Retinal pigment epithelial cell (primary cell): ENCODE results near the gene CAMSAP3.

Experiments used
- DNase-seq: peaks from one replicate; pipeline ENCODE4 v3.0.0-alpha.2; 2010; ENCODE audit warnings: low read depth
- H3K4me3 ChIP-seq: 2 replicates; pipeline ENCODE4 v1.5.1; 2011; ENCODE audit warnings: mild to moderate bottlenecking, low read length, control low read depth, moderate library complexity
- CTCF ChIP-seq: conservative IDR thresholded peaks from 2 replicates; pipeline ENCODE4 v1.5.1; 2011; ENCODE audit warnings: low read depth, low read length, control low read depth, inconsistent platforms

The CAMSAP3 gene

GRCh38 chr19:7632340-7633203, 36.9 kb downstream of the CAMSAP3 start:
- no peak overlapping the region for H3K4me3 ChIP-seq
- no peak for DNase-seq
- no peak for TF ChIP-seq CTCF

DNA sequence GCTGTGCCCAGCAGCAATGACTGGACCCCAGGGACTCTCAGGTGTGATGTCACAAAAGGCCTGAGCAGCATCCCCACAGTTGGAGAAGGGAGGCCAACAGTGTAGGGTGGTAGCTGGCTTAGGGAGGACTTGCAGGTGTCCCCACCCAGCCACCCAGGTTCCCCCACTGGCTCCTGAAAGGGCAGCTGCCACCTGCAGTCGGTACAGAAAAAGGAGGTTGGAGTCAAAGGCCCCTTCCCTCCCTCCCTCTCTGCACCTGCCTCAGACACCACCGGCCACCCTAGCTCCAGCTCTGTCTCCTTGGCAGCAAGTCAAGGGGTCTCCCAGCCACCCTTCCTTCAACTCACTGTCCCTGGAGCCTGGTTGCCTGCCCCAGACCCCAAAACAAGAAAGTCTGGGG, 38.0 kb downstream of the CAMSAP3 start, which contains the start of gene PCP2:
Gene PCP2 (minus strand): TSS at position 22 of the 400 bp plus-strand sequence. CDS start 262 bp downstream, outside the sequence.
- no peak for TF ChIP-seq CTCF

GRCh38 chr19:7635670-7636069, 40.0 kb downstream of the CAMSAP3 start:
- DNase-seq, result no peak
- no peak overlapping the region for H3K4me3 ChIP-seq
- TF ChIP-seq CTCF, result no peak

More for the DNA sequence above, 38.0 kb downstream of the CAMSAP3 start, which contains the start of gene PCP2:
- no peak for DNase-seq
- no peak within 1 kb of the TSS for H3K4me3 ChIP-seq

GRCh38 chr19:7636317-7636690, 40.6 kb downstream of the CAMSAP3 start:
- TF ChIP-seq CTCF, result no peak
- peak overlapping the region; percentile 71 for H3K4me3 ChIP-seq
- DNase-seq, result no peak

DNA sequence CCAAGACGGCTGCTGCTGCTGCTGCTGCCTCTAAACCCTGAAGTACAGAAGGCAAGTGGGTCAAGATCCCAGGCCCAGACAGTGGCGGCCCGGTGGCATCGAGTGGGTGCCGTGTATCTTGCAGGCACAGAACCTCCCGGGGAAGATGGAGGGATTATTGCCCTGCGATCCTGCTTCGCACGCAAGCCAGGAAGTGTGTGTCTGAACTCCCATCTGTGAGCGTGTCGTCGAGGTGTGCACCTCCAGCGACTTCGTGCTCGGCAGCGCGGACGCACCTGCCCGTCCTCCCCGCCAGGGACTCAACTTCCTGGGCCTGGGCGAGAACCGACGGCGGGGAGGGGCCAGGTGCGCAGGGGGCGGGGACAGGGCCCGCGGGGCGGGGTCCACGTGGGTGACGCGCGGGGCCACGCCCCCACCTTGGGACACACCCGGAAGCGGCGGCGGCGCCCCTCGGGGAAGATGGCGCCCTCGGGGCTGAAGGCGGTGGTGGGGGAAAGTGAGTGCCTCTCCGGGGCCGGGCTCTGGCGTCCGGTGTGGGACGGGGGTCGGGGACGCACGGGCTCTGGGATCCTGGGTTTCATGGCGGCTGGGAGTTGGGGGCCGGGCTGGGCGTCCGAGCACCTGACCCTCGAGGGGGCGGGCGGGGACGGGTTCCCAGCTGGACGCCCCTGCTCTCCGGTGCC, 41.2 kb downstream of the CAMSAP3 start, which contains the start of gene STXBP2:
Gene STXBP2 (plus strand): TSS at position 420 of the 683 bp plus-strand sequence. CDS start 40 bp downstream, at position 460.
- TF ChIP-seq CTCF, result no peak
- DNase-seq, result no peak
- peak within 1 kb of the TSS; percentile 71 for H3K4me3 ChIP-seq

DNA sequence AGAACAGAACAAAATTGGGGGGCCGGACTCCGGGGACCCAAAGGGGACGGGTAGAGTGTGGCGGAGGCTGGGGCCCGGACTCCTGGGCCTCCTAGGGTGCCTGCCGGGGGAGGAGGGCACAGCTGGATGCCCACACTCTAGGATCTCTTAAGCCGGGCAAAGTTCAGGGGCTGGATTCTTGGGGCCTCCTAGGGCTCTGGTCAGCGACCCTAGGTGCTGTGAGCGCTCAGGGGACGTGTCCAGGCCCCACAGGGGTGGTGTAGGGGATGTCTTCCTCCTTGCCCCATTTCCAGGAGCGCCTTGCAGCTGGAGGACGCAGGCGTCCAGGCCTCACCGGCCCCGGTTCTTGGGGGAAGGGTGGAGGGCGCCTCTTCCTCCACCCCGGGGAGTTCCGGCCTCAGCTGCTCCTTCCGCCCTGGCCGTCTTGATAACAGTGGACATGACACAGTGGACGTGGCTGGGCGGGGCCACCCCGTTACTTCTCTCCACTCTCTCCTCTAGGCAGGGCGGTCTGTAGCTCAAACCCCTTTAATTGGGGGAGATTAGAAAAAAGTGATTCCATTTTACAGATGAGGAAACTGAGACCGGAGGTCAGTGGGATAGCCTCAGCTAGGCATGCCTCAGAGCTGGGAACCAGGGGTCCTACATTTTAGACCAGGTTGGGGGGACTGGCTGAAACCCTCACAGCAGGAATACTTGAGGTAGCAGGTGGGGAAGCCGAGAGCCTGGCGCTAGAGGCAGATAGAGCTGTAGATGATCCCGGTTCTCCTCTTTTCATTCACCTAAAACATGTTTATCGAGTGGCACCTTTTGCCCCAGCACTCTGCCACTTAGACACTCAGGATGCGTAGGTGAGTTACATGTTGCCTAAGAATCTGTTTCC, 42.0 kb downstream of the CAMSAP3 start:
- H3K4me3 ChIP-seq, result peak overlapping the region; percentile 71
- no peak for DNase-seq
- no peak for TF ChIP-seq CTCF
